MCF 10A (cell line): ENCODE results near the gene SLC6A19. TPM values are rescaled to one million over a fixed set of nuclear protein-coding genes. Genes with fewer than 3 reads are reported as not detected.

Experiments
- BruUV-seq: library from RNA; stranded (reverse); fragments of 400-500 nt; replicated peaks from 2 replicates; lab custom pipeline; 2021; lab: Mats Ljungman, UMichigan
- CTCF ChIA-PET: fragments of 300-600 bp; sonication (Branson Sonifier 250); formaldehyde crosslinking; extraction: SDS; loops from one replicate; lab custom pipeline; 2021; ENCODE audit warnings: antibody characterized with exemption, inconsistent platforms; lab: Yijun Ruan, JAX
- POLR2A ChIA-PET: fragments of 300-600, 350-650 bp; sonication (Branson Sonifier 250); formaldehyde crosslinking; extraction: SDS; loops from one replicate; lab custom pipeline; 2020; ENCODE audit warnings: antibody characterized with exemption, inconsistent platforms; lab: Yijun Ruan, JAX
- DNase-seq: peaks from one replicate; pipeline ENCODE4 v3.0.0-alpha.2; 2018; ENCODE audit not compliant: unreplicated experiment
- H3K27ac Mint-ChIP-seq: one replicate; pipeline ENCODE4 v1.8.0; 2022; ENCODE audit warnings: mild to moderate bottlenecking, low read depth, mixed read lengths; ENCODE audit not compliant: unreplicated experiment
- H3K27me3 Mint-ChIP-seq: one replicate; pipeline ENCODE4 v1.8.0; 2022; ENCODE audit warnings: mixed read lengths; ENCODE audit not compliant: insufficient read depth, unreplicated experiment
- H3K36me3 Mint-ChIP-seq: one replicate; pipeline ENCODE4 v1.8.0; 2022; ENCODE audit warnings: mild to moderate bottlenecking, moderate library complexity, mixed read lengths; ENCODE audit not compliant: insufficient read depth, unreplicated experiment
- H3K4me1 Mint-ChIP-seq: one replicate; pipeline ENCODE4 v1.8.0; 2022; ENCODE audit warnings: mixed read lengths; ENCODE audit not compliant: insufficient read depth, unreplicated experiment
- H3K4me3 Mint-ChIP-seq: one replicate; pipeline ENCODE4 v1.8.0; 2022; ENCODE audit warnings: mild to moderate bottlenecking, moderate library complexity, mixed read lengths; ENCODE audit not compliant: unreplicated experiment
- H3K9me3 Mint-ChIP-seq: one replicate; pipeline ENCODE4 v1.8.0; 2022; ENCODE audit warnings: mixed read lengths; ENCODE audit not compliant: unreplicated experiment
- intact Hi-C: fragments of 100-400 bp; cut with micrococcal nuclease; formaldehyde crosslinking; loops from 2 replicates; pipeline ENCODE4 v1.14.1; 2022
- total RNA-seq: library from RNA; stranded (reverse); gene quantifications from 2 replicates; pipeline ENCODE4 v1.2.3, GENCODE V29; 2022
- TF ChIP-seq, protein P1 (sequence below): fragments of 200-600 bp; IDR thresholded peaks from one replicate; pipeline ENCODE4 v1.8.0; 2022; ENCODE audit warnings: antibody characterized with exemption, mild to moderate bottlenecking; ENCODE audit not compliant: unreplicated experiment

Gene SLC6A19
- total RNA-seq, 1 experiment from 2014 or later, result not detected

DNA sequence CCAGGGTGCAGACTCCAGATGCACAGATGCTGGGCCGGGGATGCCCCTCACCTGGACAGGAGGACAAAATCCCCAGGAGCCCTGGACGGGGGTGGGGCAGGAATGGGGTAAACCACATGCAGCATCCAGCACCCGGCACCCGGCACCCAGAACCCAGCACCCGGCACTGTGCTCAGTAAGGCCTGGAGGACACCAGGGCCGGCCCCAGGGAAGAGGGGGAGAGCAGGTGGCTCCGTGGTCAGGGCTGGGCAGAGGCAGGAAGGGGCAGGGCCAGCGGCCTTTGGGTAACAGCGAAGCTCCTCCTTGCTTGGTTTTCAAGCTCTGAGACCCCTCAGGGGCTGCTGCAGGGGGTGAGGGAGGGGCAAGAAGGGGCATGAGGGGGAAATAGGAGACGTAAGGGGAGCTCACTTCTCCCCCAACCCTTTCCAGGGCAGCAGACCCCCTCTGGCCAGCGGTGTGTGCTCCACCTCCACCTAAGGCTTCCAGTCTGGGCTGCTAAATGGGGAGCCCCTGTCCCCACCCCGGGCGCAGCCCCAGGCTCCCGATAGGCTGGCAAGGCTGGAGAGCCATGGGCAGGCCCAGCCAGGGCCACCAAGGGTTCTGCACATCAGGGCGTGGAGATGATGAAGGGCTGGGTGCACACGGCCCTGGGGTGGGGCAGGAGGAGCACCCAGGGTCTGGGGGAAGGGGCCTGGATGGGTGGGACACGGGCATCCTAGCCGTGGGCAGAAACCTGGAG lies 17.8 kb upstream of the SLC6A19 start:
- CTCF ChIA-PET, result interaction anchor here (1.0 to 3.3 kb wide), 4 partner anchors 9 to 21 kb away, joined by 3 to 17 read pairs (median 6); no protein-coding TSS in a partner anchor
- BruUV-seq, result no TSS peak
- intact Hi-C loops, result no loop called here
- DNase-seq, result no peak
- no peak overlapping the region for H3K4me3 Mint-ChIP-seq
- H3K9me3 Mint-ChIP-seq, result no peaks in the 10 kb centered on the region
- POLR2A ChIA-PET, result no interaction called here
- no peak overlapping the region for H3K27ac Mint-ChIP-seq
- peaks cover 16% of the 10 kb centered on the region for H3K27me3 Mint-ChIP-seq
- TF ChIP-seq, protein P1, sequence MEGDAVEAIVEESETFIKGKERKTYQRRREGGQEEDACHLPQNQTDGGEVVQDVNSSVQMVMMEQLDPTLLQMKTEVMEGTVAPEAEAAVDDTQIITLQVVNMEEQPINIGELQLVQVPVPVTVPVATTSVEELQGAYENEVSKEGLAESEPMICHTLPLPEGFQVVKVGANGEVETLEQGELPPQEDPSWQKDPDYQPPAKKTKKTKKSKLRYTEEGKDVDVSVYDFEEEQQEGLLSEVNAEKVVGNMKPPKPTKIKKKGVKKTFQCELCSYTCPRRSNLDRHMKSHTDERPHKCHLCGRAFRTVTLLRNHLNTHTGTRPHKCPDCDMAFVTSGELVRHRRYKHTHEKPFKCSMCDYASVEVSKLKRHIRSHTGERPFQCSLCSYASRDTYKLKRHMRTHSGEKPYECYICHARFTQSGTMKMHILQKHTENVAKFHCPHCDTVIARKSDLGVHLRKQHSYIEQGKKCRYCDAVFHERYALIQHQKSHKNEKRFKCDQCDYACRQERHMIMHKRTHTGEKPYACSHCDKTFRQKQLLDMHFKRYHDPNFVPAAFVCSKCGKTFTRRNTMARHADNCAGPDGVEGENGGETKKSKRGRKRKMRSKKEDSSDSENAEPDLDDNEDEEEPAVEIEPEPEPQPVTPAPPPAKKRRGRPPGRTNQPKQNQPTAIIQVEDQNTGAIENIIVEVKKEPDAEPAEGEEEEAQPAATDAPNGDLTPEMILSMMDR, result no peak
- H3K36me3 Mint-ChIP-seq, result no peaks in the 10 kb centered on the region
- no peaks in the 10 kb centered on the region for H3K4me1 Mint-ChIP-seq

DNA sequence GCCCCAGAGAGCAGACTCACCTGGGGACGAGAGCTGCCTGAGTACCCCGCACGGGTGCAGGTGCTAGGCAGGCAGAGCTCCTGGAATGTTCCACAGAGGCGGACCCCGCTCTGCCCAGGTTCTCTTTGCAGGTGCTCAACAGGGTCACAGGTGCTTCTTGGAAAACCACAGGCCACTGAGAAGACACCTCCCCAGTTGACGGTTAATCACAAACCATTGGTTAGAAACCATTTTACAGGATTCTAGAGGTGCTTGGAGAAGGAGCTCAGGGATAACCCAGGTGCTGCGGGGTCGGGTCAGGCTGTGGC lies 17.3 kb upstream of the SLC6A19 start:
- no peak overlapping the region for H3K27ac Mint-ChIP-seq
- TF ChIP-seq, protein P1, result no peak
- BruUV-seq, result no TSS peak
- intact Hi-C loops, result no loop called here
- POLR2A ChIA-PET, result no interaction called here
- peaks cover 21% of the 10 kb centered on the region for H3K27me3 Mint-ChIP-seq
- H3K4me3 Mint-ChIP-seq, result no peak overlapping the region
- no peaks in the 10 kb centered on the region for H3K9me3 Mint-ChIP-seq
- CTCF ChIA-PET, result interaction anchor here (1.0 to 3.3 kb wide), 3 partner anchors 10 to 21 kb away, joined by 3 to 17 read pairs (median 6); no protein-coding TSS in a partner anchor
- H3K4me1 Mint-ChIP-seq, result no peaks in the 10 kb centered on the region
- DNase-seq, result no peak
- H3K36me3 Mint-ChIP-seq, result no peaks in the 10 kb centered on the region

DNA sequence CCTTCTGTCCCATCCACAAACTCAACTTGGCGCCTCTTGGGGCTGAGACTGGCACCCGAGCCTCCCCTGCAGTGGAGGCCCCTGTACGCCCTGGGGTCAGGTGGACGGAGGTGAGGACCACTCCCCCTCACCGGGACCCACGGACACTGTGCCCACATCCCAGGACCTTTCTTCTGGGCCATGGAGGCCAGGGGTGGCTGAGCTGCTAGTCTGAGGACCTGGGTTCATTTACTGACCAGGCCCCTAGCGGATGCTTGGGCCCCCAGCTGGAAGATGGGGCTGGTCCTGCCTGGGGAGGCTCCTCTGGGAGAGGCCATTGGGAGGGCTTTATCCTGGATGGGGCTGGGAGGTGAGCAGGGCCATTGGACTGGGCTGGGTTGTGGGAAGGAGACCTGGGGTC lies 16.9 kb upstream of the SLC6A19 start:
- CTCF ChIA-PET, result interaction anchor here (1.0 to 3.3 kb wide), 4 partner anchors 10 to 24 kb away, joined by 3 to 17 read pairs (median 5); no protein-coding TSS in a partner anchor
- no peak for DNase-seq
- Mint-ChIP-seq H3K9me3 (no peaks in the 10 kb centered on the region), H3K27me3 (peaks cover 25% of the 10 kb centered on the region), H3K4me3 (no peak overlapping the region), H3K27ac (no peak overlapping the region), H3K36me3 (no peaks in the 10 kb centered on the region), H3K4me1 (no peaks in the 10 kb centered on the region)
- POLR2A ChIA-PET, result no interaction called here
- TF ChIP-seq, protein P1, result no peak
- no TSS peak for BruUV-seq
- intact Hi-C loops, result no loop called here

DNA sequence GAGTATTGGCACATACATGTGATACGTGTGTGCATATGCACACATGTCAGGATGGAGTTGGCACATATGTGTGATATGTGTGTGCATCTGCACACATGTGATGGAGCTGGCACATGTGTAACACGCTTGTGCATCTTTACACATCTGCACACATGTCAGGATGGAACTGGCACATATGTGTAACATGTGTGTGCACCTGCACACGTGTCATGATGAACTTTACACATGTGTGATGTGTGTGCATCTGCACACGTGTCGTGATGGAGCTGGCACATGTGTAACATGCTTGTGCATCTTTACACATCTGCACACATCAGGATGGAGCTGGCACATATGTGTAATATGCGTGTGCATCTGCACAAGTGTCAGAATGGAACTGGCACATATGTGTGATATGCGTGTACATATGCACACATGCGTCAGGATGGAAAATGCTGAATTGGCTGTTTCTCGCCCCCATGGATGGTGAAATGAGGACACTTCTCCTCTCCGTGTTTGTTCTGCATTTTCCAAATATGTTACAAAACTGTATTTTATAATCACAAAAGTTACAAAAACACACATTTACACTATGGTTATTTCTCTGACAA lies 16.3 kb upstream of the SLC6A19 start:
- POLR2A ChIA-PET, result no interaction called here
- no peak overlapping the region for H3K4me3 Mint-ChIP-seq
- CTCF ChIA-PET, result interaction anchor here (0.6 to 3.3 kb wide), 5 partner anchors 11 to 23 kb away, joined by 3 to 17 read pairs (median 4); no protein-coding TSS in a partner anchor
- no peaks in the 10 kb centered on the region for H3K4me1 Mint-ChIP-seq
- intact Hi-C loops, result no loop called here
- H3K27me3 Mint-ChIP-seq, result peaks cover 31% of the 10 kb centered on the region
- DNase-seq, result no peak
- TF ChIP-seq, protein P1, result no peak
- H3K36me3 Mint-ChIP-seq, result no peaks in the 10 kb centered on the region
- no peak overlapping the region for H3K27ac Mint-ChIP-seq
- BruUV-seq, result no TSS peak
- H3K9me3 Mint-ChIP-seq, result no peaks in the 10 kb centered on the region
